Endothelial cell (in vitro differentiated cells): ENCODE results near the gene KATNB1. TPM values are rescaled to one million over a fixed set of nuclear protein-coding genes. Genes with fewer than 3 reads are reported as not detected.
"Not testable (repeated sequence)": the region's sequence is repeated elsewhere in the genome, so short reads cannot be mapped to it uniquely, and the experiment has no call there.

ENCODE experiments used
- DNase-seq: peaks from one replicate; pipeline ENCODE4 v3.0.0; 2021; ENCODE audit warnings: low spot score
- H3K27ac Mint-ChIP-seq: one replicate; pipeline ENCODE4 v1.8.0; 2021; ENCODE audit warnings: mixed read lengths, inconsistent platforms; ENCODE audit not compliant: unreplicated experiment
- H3K27me3 Mint-ChIP-seq: one replicate; pipeline ENCODE4 v1.8.0; 2021; ENCODE audit warnings: mild to moderate bottlenecking, moderate library complexity, mixed read lengths, inconsistent platforms; ENCODE audit not compliant: unreplicated experiment
- H3K36me3 Mint-ChIP-seq: one replicate; pipeline ENCODE4 v1.8.0; 2021; ENCODE audit warnings: mild to moderate bottlenecking, low read depth, mixed read lengths, inconsistent platforms; ENCODE audit not compliant: unreplicated experiment
- H3K4me1 Mint-ChIP-seq: one replicate; pipeline ENCODE4 v1.8.0; 2021; ENCODE audit warnings: mild to moderate bottlenecking, mixed read lengths, inconsistent platforms; ENCODE audit not compliant: unreplicated experiment
- H3K4me3 Mint-ChIP-seq: one replicate; pipeline ENCODE4 v1.8.0; 2021; ENCODE audit warnings: mild to moderate bottlenecking, mixed read lengths, inconsistent platforms; ENCODE audit not compliant: unreplicated experiment
- H3K9me3 Mint-ChIP-seq: one replicate; pipeline ENCODE4 v1.8.0; 2021; ENCODE audit warnings: mixed read lengths, inconsistent platforms; ENCODE audit not compliant: unreplicated experiment
- CTCF ChIP-seq: fragments of 200-600 bp; sonication (generic); IDR thresholded peaks from one replicate; pipeline ENCODE4 v1.5.0; 2021; ENCODE audit warnings: antibody characterized with exemption; ENCODE audit not compliant: unreplicated experiment
- total RNA-seq: library from RNA; stranded (reverse); fragmentation: NEBNext Ultra II Directional; extraction: Animal tissue kit (Norgen Biotek cat#: 25700); gene quantifications from one replicate; pipeline ENCODE4 v1.2.1, GENCODE V29; 2021; ENCODE audit not compliant: unreplicated experiment

Gene KATNB1
- total RNA-seq, 1 donor from 2014 or later, result 29.2 TPM

- Mint-ChIP-seq H3K4me1 (peaks cover 6% of the 10 kb centered on the region), H3K27ac (no peak overlapping the region)
- no peak for TF ChIP-seq CTCF
Measured at GRCh38 chr16:57728336-57729181, 7.0 kb upstream of the KATNB1 start.

GRCh38 chr16:57729182-57729484 lies 6.4 kb upstream of the KATNB1 start:
- Mint-ChIP-seq H3K36me3 (no peaks in the 10 kb centered on the region), H3K27me3 (no peaks in the 10 kb centered on the region), H3K4me3 (no peak overlapping the region), H3K27ac (no peak overlapping the region), H3K4me1 (peaks cover 6% of the 10 kb centered on the region), H3K9me3 (no peaks in the 10 kb centered on the region)
- TF ChIP-seq CTCF, result no peak
- DNase-seq, result no peak

More at GRCh38 chr16:57728336-57729181, 7.0 kb upstream of the KATNB1 start:
- Mint-ChIP-seq H3K36me3 (no peaks in the 10 kb centered on the region), H3K9me3 (no peaks in the 10 kb centered on the region), H3K4me3 (no peak overlapping the region), H3K27me3 (peaks cover 1% of the 10 kb centered on the region)
- no peak for DNase-seq

DNA sequence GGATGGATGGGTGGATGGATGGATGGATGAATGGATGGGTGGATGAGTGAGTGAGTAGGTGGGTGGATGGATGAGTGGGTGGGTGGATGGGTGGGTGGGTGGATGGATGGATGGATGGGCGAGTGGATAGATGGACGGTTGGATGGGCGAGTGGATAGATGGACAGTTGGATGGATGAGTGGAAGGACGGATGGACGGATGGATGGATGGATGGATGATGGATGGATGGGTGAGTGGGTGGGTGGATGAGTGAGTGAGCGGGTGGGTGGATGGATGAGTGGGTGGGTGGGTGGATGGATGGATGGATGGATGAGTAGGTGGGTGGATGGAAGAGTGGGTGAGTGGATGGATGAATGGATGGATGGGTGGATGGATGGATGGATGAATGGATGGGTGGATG lies 5.7 kb upstream of the KATNB1 start:
- H3K4me1 Mint-ChIP-seq, result not testable (repeated sequence)

DNA sequence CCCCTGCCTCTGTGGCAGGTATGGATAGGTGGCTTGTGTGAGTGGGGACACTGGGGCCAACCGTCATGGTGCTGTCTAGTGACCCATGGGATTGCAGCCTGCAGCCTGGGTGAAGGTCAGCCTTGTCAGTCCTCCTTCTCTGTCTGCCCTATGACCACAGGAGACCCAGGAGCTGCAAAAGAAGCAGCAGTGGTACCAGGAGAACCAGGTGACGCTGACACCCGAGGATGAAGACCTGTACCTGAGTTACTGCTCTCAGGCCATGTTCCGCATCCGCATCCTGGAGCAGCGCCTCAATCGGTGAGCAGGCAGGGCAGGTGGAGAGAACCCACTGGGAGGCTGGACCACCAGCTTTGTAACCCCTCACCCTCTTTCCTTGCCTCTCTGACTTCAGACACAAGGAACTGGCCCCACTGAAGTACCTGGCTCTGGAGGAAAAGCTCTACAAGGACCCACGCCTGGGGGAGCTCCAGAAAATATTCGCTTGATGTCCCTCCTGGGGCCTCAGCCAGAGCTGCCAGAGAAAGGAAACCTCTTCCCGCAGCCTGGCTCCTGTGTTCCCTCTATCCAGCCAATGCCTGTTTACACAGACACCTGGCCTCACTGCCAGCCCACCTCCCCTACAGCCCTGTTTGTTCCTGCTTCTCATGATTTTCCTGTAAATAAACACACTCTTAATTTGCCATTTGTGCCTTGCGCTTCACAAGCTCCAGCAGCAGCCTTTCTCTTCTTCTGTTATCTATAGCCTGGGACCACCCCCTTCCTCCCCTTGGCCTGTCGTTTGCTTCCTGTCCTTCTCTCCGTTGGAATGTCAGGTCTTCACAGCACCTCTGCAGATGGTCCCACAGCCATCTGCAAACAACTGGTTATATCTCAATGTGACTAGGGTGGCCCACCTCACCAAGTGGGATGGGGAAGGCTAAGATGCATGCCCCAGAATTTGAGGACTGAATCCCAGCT lies 4.5 kb upstream of the KATNB1 start:
- H3K27ac Mint-ChIP-seq, result peak overlapping the region; percentile 9
- H3K27me3 Mint-ChIP-seq, result peaks cover 11% of the 10 kb centered on the region
- no peak overlapping the region for H3K4me3 Mint-ChIP-seq
- no peak for TF ChIP-seq CTCF
- H3K4me1 Mint-ChIP-seq, result peaks cover 14% of the 10 kb centered on the region
- H3K36me3 Mint-ChIP-seq, result no peaks in the 10 kb centered on the region
- no peaks in the 10 kb centered on the region for H3K9me3 Mint-ChIP-seq
- no peak for DNase-seq

More for the DNA sequence above, 5.7 kb upstream of the KATNB1 start:
- not testable (repeated sequence) for H3K9me3 Mint-ChIP-seq, H3K4me3 Mint-ChIP-seq, DNase-seq, H3K27me3 Mint-ChIP-seq, H3K36me3 Mint-ChIP-seq, H3K27ac Mint-ChIP-seq

- H3K27me3 Mint-ChIP-seq, result peaks cover 12% of the 10 kb centered on the region
- no peaks in the 10 kb centered on the region for H3K9me3 Mint-ChIP-seq
- DNase-seq, result no peak
- H3K4me1 Mint-ChIP-seq, result peaks cover 20% of the 10 kb centered on the region
- no peak overlapping the region for H3K4me3 Mint-ChIP-seq
- no peaks in the 10 kb centered on the region for H3K36me3 Mint-ChIP-seq
- TF ChIP-seq CTCF, result no peak
- H3K27ac Mint-ChIP-seq, result no peak overlapping the region
Measured at GRCh38 chr16:57732037-57732436, 3.5 kb upstream of the KATNB1 start.
